ENCODE data around the gene TSC1. TPM values are rescaled to one million over a fixed set of nuclear protein-coding genes. Genes with fewer than 3 reads are reported as not detected.

Gene TSC1
- total RNA-seq (47.6 and 51.2 TPM in 2 replicates), polyA plus RNA-seq (43.9 and 45.3 TPM in 2 replicates), polyA minus RNA-seq (182 and 191 TPM in 2 replicates), Bru-seq, nascent RNA (percentile 75 among the genes with signal in this experiment), BruChase-seq, experiment 1, labeled RNA remaining after a 6-hour chase (percentile 80 among the genes with signal in this experiment), BruChase-seq, experiment 2, labeled RNA remaining after a 2-hour chase (percentile 84 among the genes with signal in this experiment)
- 18.6 and 19.7 TPM in 2 replicates for polyA plus RNA-seq (2011; cell fraction: cytosol; rRNA removed)
- 250 and 252 TPM in 2 replicates for polyA plus RNA-seq (2011; cell fraction: nucleus; rRNA removed)
- polyA plus RNA-seq (2012), result 24.0 and 24.2 TPM in 2 replicates
- 35.4 TPM for polyA minus RNA-seq (2011; cell fraction: cytosol; rRNA and poly(A)+ RNA removed)
- 170 and 256 TPM in 2 replicates for polyA minus RNA-seq (2011; cell fraction: nucleus; rRNA and poly(A)+ RNA removed)
- long read RNA-seq, full-length matches to known transcripts, result 7 of 19 reads
- long read RNA-seq, partial matches to known transcripts, result 3 of 19 reads
- long read RNA-seq, other reads (novel, unspliced or antisense), result 9 of 19 reads

DNA sequence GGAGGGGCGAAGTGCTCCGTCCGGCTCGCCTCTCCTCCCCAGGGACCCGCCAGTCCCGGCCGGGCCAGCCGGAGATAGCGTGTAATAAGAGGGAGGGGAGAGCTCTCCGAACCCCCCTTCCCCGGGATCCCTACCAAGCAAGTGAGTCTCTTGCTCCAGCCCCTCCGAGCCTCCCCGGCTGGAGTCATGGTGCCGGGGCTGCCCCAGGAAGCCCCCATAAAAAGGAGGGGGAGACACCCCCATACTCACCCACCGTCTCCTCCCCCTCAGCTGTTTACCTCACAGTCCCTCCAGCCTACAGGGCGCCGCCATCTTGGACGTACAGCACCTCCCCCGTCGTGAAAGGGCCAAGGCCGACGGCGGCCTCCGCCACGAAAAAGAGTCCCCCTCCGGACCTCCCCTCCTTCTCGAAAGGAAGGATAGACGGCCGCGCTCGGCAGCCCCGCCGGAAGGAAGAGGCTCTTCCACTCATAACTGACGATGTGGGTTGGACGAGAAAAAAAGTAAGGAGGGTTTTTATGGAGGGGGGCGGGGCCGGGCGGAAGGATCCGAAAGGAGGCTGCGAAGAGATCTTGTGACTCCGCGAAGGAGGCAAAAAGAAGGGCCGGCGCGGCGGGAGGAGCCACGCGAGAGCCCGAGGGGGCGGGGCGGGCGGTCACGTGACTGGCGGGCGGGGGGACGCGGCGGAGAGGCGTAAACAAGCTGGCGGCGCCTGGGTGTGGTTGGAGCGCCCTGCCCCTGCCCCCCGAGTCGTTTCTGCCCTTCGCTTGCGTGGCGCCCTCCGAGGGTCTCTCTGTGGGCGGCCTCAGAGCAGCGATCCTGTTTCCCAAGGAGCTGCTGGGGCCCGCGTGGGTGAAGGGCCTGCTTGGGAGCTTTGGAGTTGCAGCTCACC, at the start of gene TSC1:
TSC1 (minus strand) TSS at position 323 of the 892 bp plus-strand sequence. CDS start 15,744 bp downstream, outside the sequence.
- no peaks in the 10 kb centered on the region for H4K20me1 ChIP-seq (replicated peaks; ENCODE audit: control insufficient read depth, extremely low read depth, insufficient read depth, low read length)
- peaks cover 39% of the 10 kb centered on the region for H3K79me2 ChIP-seq (ENCODE audit: control insufficient read depth, insufficient read depth, low read length)
- H3K9me3 ChIP-seq (replicated peaks; ENCODE audit: control insufficient read depth, insufficient read depth, low read length), result no peaks in the 10 kb centered on the region
- no peaks in the 10 kb centered on the region for H3K27me3 ChIP-seq (ENCODE audit: control insufficient read depth in 2 of 2, insufficient read depth in 2 of 2, low read length in 2 of 2)
- POLR2A ChIA-PET, result interaction anchor here (0.8 to 1.4 kb wide), 2 partner anchors 9 to 86 kb away, joined by 3 to 5 read pairs; no protein-coding TSS in a partner anchor
- H3K27ac ChIP-seq (ENCODE audit: insufficient read depth, low read depth, low read length), result peak within 1 kb of the TSS; percentile 99
- DNase-seq (ENCODE audit: low read depth, low spot score) (peak; percentile 96), FAIRE-seq (peak; percentile 92)
- intact Hi-C loops (cut with micrococcal nuclease) (loop anchor here (2.0 to 10.0 kb wide), 2 partner anchors 66 to 270 kb away; partner anchors contain the start of genes AK8, GTF3C4 and SPACA9), dilution Hi-C loops (cut with MboI; ENCODE audit: extremely low pct_ligation_motif_present, low sequenced_read_pairs) (no loop called here)
- peak within 1 kb of the TSS; percentile 98 for H3K9ac ChIP-seq (replicated peaks; ENCODE audit: extremely low read depth, insufficient read depth, low read length)
- TF ChIP-seq POLR2A (IDR thresholded peaks at IDR 0.05; ENCODE audit: low read depth, low read length) (peak; percentile 73), FOS (IDR thresholded peaks at IDR 0.05; ENCODE audit: borderline replicate concordance, insufficient read depth, low read length) (no peak), JUN (IDR thresholded peaks at IDR 0.05; ENCODE audit: borderline replicate concordance, insufficient read depth, insufficient read length, low read depth) (no peak), POLR2AphosphoS5 (IDR thresholded peaks at IDR 0.05; ENCODE audit: insufficient read depth, low read depth, low read length) (peak; percentile 38), GATA2 (IDR thresholded peaks at IDR 0.05; ENCODE audit: insufficient read depth, insufficient read length, low read depth, low read length) (no peak)
- H3K9me1 ChIP-seq (replicated peaks; ENCODE audit: control insufficient read depth, extremely low read depth, insufficient read depth, low read length), result no peaks in the 10 kb centered on the region
- BruUV-seq (replicated peaks), result no TSS peak
- H3K36me3 ChIP-seq (ENCODE audit: control insufficient read depth in 2 of 2, extremely low read depth in 1 of 2, insufficient read depth in 2 of 2, low read length in 2 of 2), result no peaks in the 10 kb centered on the region
- H3K4me3 ChIP-seq (replicated peaks in 1 of 3; ENCODE audit: insufficient read depth in 1 of 3, low read depth in 1 of 3, low read length in 3 of 3), result peak within 1 kb of the TSS; percentile 88 to 100 (median 90)
- H3K4me1 ChIP-seq (ENCODE audit: control insufficient read depth, extremely low read depth, insufficient read depth, low read length), result peaks cover 8% of the 10 kb centered on the region
- CTCF ChIA-PET, result interaction anchor here (0.7 to 2.6 kb wide), 6 partner anchors 10 to 175 kb away, joined by 3 to 13 read pairs (median 4); partner anchors contain the start of gene GTF3C5
- peak within 1 kb of the TSS; percentile 95 for H2AFZ ChIP-seq (ENCODE audit: low read depth, low read length)
- H3K4me2 ChIP-seq (ENCODE audit: insufficient read depth, low read length), result peak within 1 kb of the TSS; percentile 97
